Endothelial cell of hepatic sinusoid (primary cell): ENCODE measurements around the gene SLC25A18.
"Not testable (repeated sequence)": the region's sequence is repeated elsewhere in the genome, so short reads cannot be mapped to it uniquely, and the experiment has no call there.

Experiments used
- in situ Hi-C: cut with HindIII; loops from 2 replicates; pipeline ENCODE4 v1.10.0; 2017; ENCODE audit warnings: low sequenced_read_pairs

Gene SLC25A18

GRCh38 chr22:17562906-17563870, at the start of gene SLC25A18:
SLC25A18 (plus strand) TSS chr22:17563498; CDS start chr22:17579945, 16,447 bp downstream.
- in situ Hi-C loops = no loop called here

DNA sequence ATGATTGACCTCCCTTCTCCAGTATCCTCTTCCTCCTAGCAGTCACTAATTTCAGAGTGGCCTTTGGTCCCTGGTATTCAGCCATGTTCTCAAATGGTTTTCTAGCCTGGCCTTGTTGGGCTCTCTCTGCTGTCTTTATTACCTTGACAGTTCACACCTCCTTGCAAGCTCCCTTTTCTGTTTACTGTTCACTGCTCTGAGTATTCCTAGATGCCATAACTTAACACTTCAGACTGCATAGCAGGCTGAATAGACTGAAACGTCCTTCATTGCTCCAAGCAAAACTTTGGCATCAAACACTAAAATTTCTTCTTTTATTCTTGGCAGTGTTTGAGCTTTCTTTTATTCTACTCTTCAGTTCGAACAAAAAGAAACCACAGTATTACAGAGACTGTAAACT, 49.7 kb upstream of the SLC25A18 start:
- in situ Hi-C loops = no loop called here

DNA sequence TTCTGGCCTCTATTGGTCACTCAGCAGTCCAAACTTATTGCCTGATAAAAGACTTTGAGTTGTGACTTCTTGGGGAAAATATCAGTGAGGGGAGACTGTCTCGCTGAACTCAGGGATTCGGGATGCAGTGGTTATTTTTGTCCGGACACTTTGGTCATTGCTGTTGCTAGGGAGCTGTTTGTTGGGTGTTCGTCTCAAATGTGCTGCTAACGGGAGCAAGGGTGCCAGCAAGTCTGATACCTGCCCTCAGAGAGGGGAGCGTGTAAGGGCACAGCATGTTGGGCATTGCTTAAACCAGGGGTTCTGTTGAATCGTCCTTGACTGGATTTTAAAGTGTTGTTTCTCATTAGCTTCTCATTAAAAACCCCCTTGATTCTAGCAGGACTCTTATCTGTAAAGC, 49.2 kb upstream of the SLC25A18 start:
- in situ Hi-C loops = no loop called here

DNA sequence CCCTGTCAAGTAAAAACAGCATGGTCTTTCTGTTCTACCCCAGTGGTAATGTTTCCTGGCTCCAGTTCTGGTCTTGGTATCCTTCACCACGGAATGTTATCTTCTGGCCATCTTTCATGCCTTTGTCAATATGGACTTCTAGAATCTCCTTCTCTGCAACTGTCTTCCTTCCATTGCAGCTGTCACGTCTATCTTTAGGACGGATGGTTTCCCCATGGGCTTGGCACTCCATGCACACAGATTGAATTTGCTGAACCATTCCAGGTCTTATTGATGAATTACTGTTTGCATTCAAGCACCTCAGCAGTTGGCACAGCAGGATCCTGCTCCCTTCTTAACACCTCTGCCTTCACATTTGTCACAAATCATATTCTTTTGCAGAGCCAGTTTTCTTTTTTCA, 44.9 kb upstream of the SLC25A18 start:
- in situ Hi-C loops = no loop called here

- in situ Hi-C loops = not testable (repeated sequence)
These were observed 41.3 kb upstream of the SLC25A18 start for GRCh38 chr22:17521971-17522370.

DNA sequence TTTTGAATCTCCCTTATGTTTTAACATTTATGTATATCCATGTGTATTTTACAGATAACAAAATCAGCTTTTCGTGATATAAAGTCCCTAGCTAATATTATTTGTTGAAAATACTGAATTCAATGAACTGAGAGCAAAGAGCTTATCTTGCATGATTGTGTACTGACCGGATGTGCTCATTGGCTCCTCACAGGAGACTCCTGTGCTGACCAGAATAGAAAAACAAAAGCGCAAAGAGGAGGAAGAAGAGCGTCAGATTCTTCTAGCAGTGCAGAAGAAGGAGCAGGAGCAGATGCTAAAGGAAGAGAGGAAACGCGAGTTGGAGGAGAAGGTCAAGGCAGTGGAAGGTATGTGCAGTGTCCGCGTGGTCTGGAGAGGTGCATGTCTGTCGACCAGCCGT, 39.4 kb upstream of the SLC25A18 start:
- in situ Hi-C loops = no loop called here

DNA sequence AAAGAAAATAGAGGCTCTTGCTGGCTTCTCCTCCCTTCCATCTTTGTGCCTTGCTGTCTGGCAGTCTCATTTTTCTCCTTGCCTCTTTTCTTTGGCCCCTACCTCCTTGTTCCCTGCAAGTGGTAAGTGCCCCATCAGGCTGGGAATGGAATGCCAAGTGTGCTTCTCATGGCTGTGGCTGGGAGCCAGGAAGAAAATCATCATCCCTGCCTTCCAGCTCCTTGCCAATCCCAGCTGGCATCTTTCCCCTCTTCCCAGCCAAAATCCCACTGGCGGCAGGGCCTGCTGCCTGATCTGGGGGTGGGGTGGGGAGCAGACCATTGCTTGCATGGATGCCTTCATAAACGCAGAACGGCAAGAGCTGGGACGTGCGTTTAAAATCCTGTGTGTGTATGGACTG, 27.0 kb upstream of the SLC25A18 start:
- in situ Hi-C loops = no loop called here

GRCh38 chr22:17537155-17537554, 26.1 kb upstream of the SLC25A18 start:
- in situ Hi-C loops = no loop called here

DNA sequence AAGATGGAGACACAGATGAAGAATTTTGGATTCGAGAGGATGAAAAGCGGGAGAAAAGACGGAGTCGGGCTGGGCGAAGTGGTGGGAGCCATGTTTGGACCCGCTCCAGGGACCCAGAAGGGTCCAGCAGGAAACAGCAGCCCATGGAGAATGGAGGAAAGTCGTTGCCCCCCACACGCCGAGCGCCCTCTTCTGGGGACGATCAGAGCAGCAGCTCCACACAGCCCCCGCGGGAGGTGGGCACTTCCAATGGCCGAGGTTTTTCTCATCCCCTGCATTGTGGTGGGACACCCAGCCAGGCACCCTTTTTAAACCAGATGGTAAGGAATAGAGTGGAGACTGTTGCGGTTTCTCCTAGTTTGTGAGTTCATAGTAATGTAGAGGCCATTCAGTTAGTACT, 22.8 kb upstream of the SLC25A18 start:
- in situ Hi-C loops = no loop called here

DNA sequence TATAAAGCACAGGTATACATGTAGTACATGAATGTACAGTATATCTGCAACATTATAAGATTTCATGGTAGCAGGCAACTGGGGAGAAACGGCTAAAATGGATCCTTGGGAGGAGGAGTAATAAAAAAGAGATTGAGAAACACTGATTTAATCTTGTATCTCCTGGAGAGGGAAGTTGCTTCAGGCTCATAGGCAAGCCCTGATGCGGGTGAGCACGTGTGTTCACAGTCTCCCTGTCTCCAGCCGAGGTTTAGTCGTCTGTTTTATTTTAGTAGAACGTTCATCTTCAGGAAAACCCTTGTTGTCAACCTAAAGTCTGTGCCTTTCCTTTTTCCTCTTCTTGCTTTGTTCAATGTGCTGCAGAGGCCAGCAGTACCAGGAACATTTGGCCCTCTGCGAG, 21.8 kb upstream of the SLC25A18 start:
- in situ Hi-C loops = no loop called here

- in situ Hi-C loops = no loop called here
These were observed 20.8 kb upstream of the SLC25A18 start for GRCh38 chr22:17542452-17542851.

DNA sequence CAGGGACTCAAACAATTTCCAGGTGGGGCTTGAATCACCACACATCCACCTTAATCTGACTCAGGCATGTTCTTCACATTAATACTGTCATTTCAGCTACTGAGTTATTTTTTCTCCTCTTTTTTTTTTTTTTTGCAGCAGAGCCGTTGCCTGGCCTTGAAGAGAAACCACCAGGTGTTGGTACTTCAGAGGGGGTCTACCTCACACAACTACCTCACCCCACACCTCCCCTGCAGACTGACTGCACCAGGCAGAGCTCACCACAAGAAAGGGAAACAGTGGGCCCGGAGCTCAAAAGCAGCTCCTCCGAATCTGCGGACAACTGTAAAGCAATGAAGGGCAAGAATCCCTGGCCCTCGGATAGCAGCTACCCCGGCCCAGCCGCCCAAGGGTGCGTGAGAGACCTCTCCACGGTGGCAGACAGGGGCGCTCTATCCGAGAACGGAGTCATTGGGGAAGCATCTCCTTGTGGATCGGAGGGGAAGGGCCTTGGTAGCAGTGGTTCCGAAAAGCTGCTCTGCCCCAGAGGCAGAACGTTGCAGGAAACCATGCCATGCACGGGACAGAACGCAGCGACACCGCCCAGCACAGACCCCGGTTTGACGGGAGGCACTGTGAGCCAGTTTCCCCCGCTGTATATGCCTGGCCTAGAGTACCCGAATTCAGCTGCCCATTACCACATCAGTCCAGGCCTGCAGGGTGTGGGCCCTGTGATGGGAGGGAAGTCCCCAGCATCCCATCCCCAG, 15.1 kb upstream of the SLC25A18 start:
- in situ Hi-C loops = no loop called here

- in situ Hi-C loops = no loop called here
These were observed 14.6 kb upstream of the SLC25A18 start for GRCh38 chr22:17548756-17549035.

GRCh38 chr22:17549183-17549582, 14.1 kb upstream of the SLC25A18 start:
- in situ Hi-C loops = no loop called here

GRCh38 chr22:17549655-17550054, 13.6 kb upstream of the SLC25A18 start:
- in situ Hi-C loops = no loop called here

- in situ Hi-C loops = no loop called here
These were observed 10.6 kb upstream of the SLC25A18 start for GRCh38 chr22:17552737-17553136.

GRCh38 chr22:17554814-17555213, 8.5 kb upstream of the SLC25A18 start:
- in situ Hi-C loops = no loop called here

DNA sequence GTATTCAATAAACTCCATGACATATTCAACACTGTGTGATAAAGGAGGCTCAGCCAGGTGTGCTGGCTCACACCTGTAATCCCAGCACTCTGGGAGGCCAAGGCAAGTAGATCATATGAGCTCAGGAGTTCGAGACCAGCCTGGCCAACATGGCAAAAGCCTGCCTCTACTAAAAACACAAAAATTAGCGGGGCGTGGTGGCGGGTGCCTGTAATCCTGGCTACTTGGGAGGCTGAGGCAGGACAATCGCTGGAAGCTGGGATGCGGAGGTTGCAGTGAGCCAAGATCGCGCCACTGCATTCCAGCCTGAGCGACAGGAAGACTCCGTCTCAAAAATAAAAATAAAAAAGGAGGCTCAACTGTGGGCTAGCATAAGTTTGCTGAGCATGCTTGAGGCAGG, 4.1 kb upstream of the SLC25A18 start:
- in situ Hi-C loops = no loop called here

- in situ Hi-C loops = no loop called here
These were observed 666 bp downstream of the SLC25A18 start for GRCh38 chr22:17563936-17564391.

GRCh38 chr22:17566016-17566687, 2.9 kb downstream of the SLC25A18 start:
- in situ Hi-C loops = not testable (repeated sequence)

GRCh38 chr22:17566776-17567175, 3.5 kb downstream of the SLC25A18 start:
- in situ Hi-C loops = no loop called here
